NCI-H1417 (cell line): ENCODE data around the gene COQ2.
A peak's percentile ranks its signal among the peaks of the same experiment; 100 is the strongest.
"Not testable (repeated sequence)": the region's sequence is repeated elsewhere in the genome, so short reads cannot be mapped to it uniquely, and the experiment has no call there.

Experiments used
- DNase-seq, 3 experiments: peaks; one replicate each; lab custom pipeline; 2025; lab: John Stamatoyannopoulos, UW

The COQ2 gene

GRCh38 chr4:83247415-83248357 is 36.9 kb downstream of the COQ2 start:
- no peak for DNase-seq

GRCh38 chr4:83241132-83241531 is 43.5 kb downstream of the COQ2 start:
- no peak for DNase-seq

- DNase-seq, result no peak
These were observed 44.2 kb downstream of the COQ2 start for GRCh38 chr4:83240379-83240875.

- DNase-seq, result peak in 1 of 3 experiments; percentile 8
These were observed 46.0 kb downstream of the COQ2 start for GRCh38 chr4:83238393-83239248.

- DNase-seq, result peak in 2 of 3 experiments; percentile 55 to 79
These were observed 47.0 kb downstream of the COQ2 start for GRCh38 chr4:83237591-83237990.

- DNase-seq, result not testable (repeated sequence)
These were observed 48.9 kb downstream of the COQ2 start for GRCh38 chr4:83235645-83236133.

GRCh38 chr4:83234902-83235644 is 49.5 kb downstream of the COQ2 start:
- no peak for DNase-seq

GRCh38 chr4:83234387-83234786 is 50.2 kb downstream of the COQ2 start:
- not testable (repeated sequence) for DNase-seq

GRCh38 chr4:83232082-83232481 is 52.5 kb downstream of the COQ2 start:
- no peak for DNase-seq

- no peak for DNase-seq
These were observed 53.0 kb downstream of the COQ2 start for GRCh38 chr4:83231620-83232076.

GRCh38 chr4:83230928-83231327 is 53.7 kb downstream of the COQ2 start:
- DNase-seq, result no peak

- no peak for DNase-seq
These were observed 54.8 kb downstream of the COQ2 start for GRCh38 chr4:83229791-83230190.

- no peak for DNase-seq
These were observed 56.4 kb downstream of the COQ2 start for GRCh38 chr4:83228231-83228630.

- DNase-seq, result no peak
These were observed 59.9 kb downstream of the COQ2 start for GRCh38 chr4:83224502-83225197.

- DNase-seq, result no peak
These were observed 60.8 kb downstream of the COQ2 start for GRCh38 chr4:83223781-83224180.

- DNase-seq, result no peak
These were observed 62.6 kb downstream of the COQ2 start for GRCh38 chr4:83221897-83222441.

- peak; percentile 68 to 90 (median 72) for DNase-seq
These were observed 65.0 kb downstream of the COQ2 start for GRCh38 chr4:83219344-83220331.

GRCh38 chr4:83217721-83218522 is 66.7 kb downstream of the COQ2 start:
- DNase-seq, result peak in 1 of 3 experiments; percentile 4
